Stimulated activated effector memory CD8-positive, alpha-beta T cell treated with anti-CD3 and anti-CD28 coated beads, Interleukin-12 subunit alpha, Interleukin-12 subunit beta, amount 100 ng/mL, for 72 hours (primary cell): ENCODE results near the gene PLA2G4E.

Experiments
- ATAC-seq: fragments of 150-1000 bp; cut with Tn5 transposase; 2 replicates; pipeline ENCODE4 v1.10.0; 2021
- DNase-seq, 2 donors: peaks; one replicate each; pipeline ENCODE4 v3.0.0; 2021 to 2022; ENCODE audit warnings: low spot score in 2 of 2
- H3K27ac Mint-ChIP-seq: one replicate; pipeline ENCODE4 v1.8.0; 2022; ENCODE audit warnings: mild to moderate bottlenecking, mixed read lengths
- H3K36me3 Mint-ChIP-seq: one replicate; pipeline ENCODE4 v1.8.0; 2022; ENCODE audit warnings: mild to moderate bottlenecking, mixed read lengths
- H3K4me1 Mint-ChIP-seq: one replicate; pipeline ENCODE4 v1.8.0; 2022; ENCODE audit warnings: mixed read lengths
- H3K4me3 Mint-ChIP-seq: one replicate; pipeline ENCODE4 v1.8.0; 2022; ENCODE audit warnings: mild to moderate bottlenecking, mixed read lengths
- H3K9me3 Mint-ChIP-seq: one replicate; pipeline ENCODE4 v1.8.0; 2022; ENCODE audit warnings: mixed read lengths

PLA2G4E gene

GRCh38 chr15:41969851-41970431, 50.9 kb downstream of the PLA2G4E start:
- ATAC-seq (peak; percentile 2), DNase-seq (peak; percentile 14 to 61)
- Mint-ChIP-seq H3K27ac (peak overlapping the region; percentile 95), H3K9me3 (no peaks in the 10 kb centered on the region), H3K4me3 (peak overlapping the region; percentile 90), H3K4me1 (peaks cover 76% of the 10 kb centered on the region), H3K36me3 (peaks cover 56% of the 10 kb centered on the region)

GRCh38 chr15:41968701-41969100, 52.1 kb downstream of the PLA2G4E start:
- H3K4me1 Mint-ChIP-seq: peaks cover 71% of the 10 kb centered on the region
- peaks cover 56% of the 10 kb centered on the region for H3K36me3 Mint-ChIP-seq
- no peak for ATAC-seq
- no peaks in the 10 kb centered on the region for H3K9me3 Mint-ChIP-seq
- no peak for DNase-seq
- H3K4me3 Mint-ChIP-seq: peak overlapping the region; percentile 27
- H3K27ac Mint-ChIP-seq: peak overlapping the region; percentile 44

GRCh38 chr15:41967506-41968206, 53.2 kb downstream of the PLA2G4E start:
- DNase-seq: no peak
- no peak for ATAC-seq
- peaks cover 60% of the 10 kb centered on the region for H3K4me1 Mint-ChIP-seq
- H3K36me3 Mint-ChIP-seq: peaks cover 61% of the 10 kb centered on the region
- peak overlapping the region; percentile 27 for H3K4me3 Mint-ChIP-seq
- H3K9me3 Mint-ChIP-seq: no peaks in the 10 kb centered on the region
- H3K27ac Mint-ChIP-seq: peak overlapping the region; percentile 83

- H3K36me3 Mint-ChIP-seq: peaks cover 61% of the 10 kb centered on the region
- DNase-seq (no peak), ATAC-seq (no peak)
- H3K9me3 Mint-ChIP-seq: no peaks in the 10 kb centered on the region
- H3K4me1 Mint-ChIP-seq: peaks cover 61% of the 10 kb centered on the region
- peak overlapping the region; percentile 83 for H3K27ac Mint-ChIP-seq
- H3K4me3 Mint-ChIP-seq: peak overlapping the region; percentile 3
Observed at GRCh38 chr15:41966920-41967465, 53.8 kb downstream of the PLA2G4E start.

- ATAC-seq: no peak
- H3K36me3 Mint-ChIP-seq: peaks cover 58% of the 10 kb centered on the region
- H3K9me3 Mint-ChIP-seq: no peaks in the 10 kb centered on the region
- no peak for DNase-seq
- H3K4me1 Mint-ChIP-seq: peaks cover 67% of the 10 kb centered on the region
- peak overlapping the region; percentile 83 for H3K27ac Mint-ChIP-seq
- H3K4me3 Mint-ChIP-seq: peak overlapping the region; percentile 3
Observed at GRCh38 chr15:41966414-41966812, 54.4 kb downstream of the PLA2G4E start.

GRCh38 chr15:41965441-41966413, 55.1 kb downstream of the PLA2G4E start:
- DNase-seq (no peak), ATAC-seq (peak; percentile 63)
- H3K9me3 Mint-ChIP-seq: no peaks in the 10 kb centered on the region
- peak overlapping the region; percentile 3 for H3K4me3 Mint-ChIP-seq
- H3K27ac Mint-ChIP-seq: peak overlapping the region; percentile 83
- H3K36me3 Mint-ChIP-seq: peaks cover 51% of the 10 kb centered on the region
- peaks cover 67% of the 10 kb centered on the region for H3K4me1 Mint-ChIP-seq

- Mint-ChIP-seq H3K36me3 (peaks cover 41% of the 10 kb centered on the region), H3K9me3 (no peaks in the 10 kb centered on the region), H3K4me1 (peaks cover 50% of the 10 kb centered on the region), H3K4me3 (no peak overlapping the region), H3K27ac (no peak overlapping the region)
- DNase-seq: no peak
- no peak for ATAC-seq
Observed at GRCh38 chr15:41961595-41962202, 59.1 kb downstream of the PLA2G4E start.

- ATAC-seq: no peak
- no peak overlapping the region for H3K4me3 Mint-ChIP-seq
- no peak overlapping the region for H3K27ac Mint-ChIP-seq
- H3K36me3 Mint-ChIP-seq: peaks cover 40% of the 10 kb centered on the region
- DNase-seq: no peak
- no peaks in the 10 kb centered on the region for H3K9me3 Mint-ChIP-seq
- peaks cover 50% of the 10 kb centered on the region for H3K4me1 Mint-ChIP-seq
Observed at GRCh38 chr15:41961001-41961518, 59.8 kb downstream of the PLA2G4E start.

GRCh38 chr15:41958002-41958420, 62.8 kb downstream of the PLA2G4E start:
- H3K9me3 Mint-ChIP-seq: no peaks in the 10 kb centered on the region
- peaks cover 54% of the 10 kb centered on the region for H3K36me3 Mint-ChIP-seq
- DNase-seq (no peak), ATAC-seq (no peak)
- H3K4me3 Mint-ChIP-seq: peak overlapping the region; percentile 41
- H3K27ac Mint-ChIP-seq: peak overlapping the region; percentile 81
- H3K4me1 Mint-ChIP-seq: peaks cover 40% of the 10 kb centered on the region

- H3K27ac Mint-ChIP-seq: peak overlapping the region; percentile 81
- ATAC-seq (peak; percentile 98), DNase-seq (no peak)
- H3K9me3 Mint-ChIP-seq: no peaks in the 10 kb centered on the region
- H3K4me3 Mint-ChIP-seq: peak overlapping the region; percentile 41
- peaks cover 56% of the 10 kb centered on the region for H3K36me3 Mint-ChIP-seq
- peaks cover 42% of the 10 kb centered on the region for H3K4me1 Mint-ChIP-seq
Observed at GRCh38 chr15:41957021-41957897, 63.6 kb downstream of the PLA2G4E start.

- ATAC-seq (no peak), DNase-seq (no peak)
- H3K9me3 Mint-ChIP-seq: no peaks in the 10 kb centered on the region
- H3K4me3 Mint-ChIP-seq: no peak overlapping the region
- H3K27ac Mint-ChIP-seq: no peak overlapping the region
- peaks cover 32% of the 10 kb centered on the region for H3K4me1 Mint-ChIP-seq
- peaks cover 64% of the 10 kb centered on the region for H3K36me3 Mint-ChIP-seq
Observed at GRCh38 chr15:41955807-41956525, 64.9 kb downstream of the PLA2G4E start.

- no peak for DNase-seq
- H3K4me1 Mint-ChIP-seq: peaks cover 37% of the 10 kb centered on the region
- H3K9me3 Mint-ChIP-seq: no peaks in the 10 kb centered on the region
- no peak overlapping the region for H3K27ac Mint-ChIP-seq
- no peak for ATAC-seq
- peaks cover 73% of the 10 kb centered on the region for H3K36me3 Mint-ChIP-seq
- H3K4me3 Mint-ChIP-seq: no peak overlapping the region
Observed at GRCh38 chr15:41955100-41955499, 65.7 kb downstream of the PLA2G4E start.

- H3K4me3 Mint-ChIP-seq: no peak overlapping the region
- H3K4me1 Mint-ChIP-seq: peaks cover 37% of the 10 kb centered on the region
- ATAC-seq: no peak
- H3K27ac Mint-ChIP-seq: no peak overlapping the region
- no peak for DNase-seq
- H3K36me3 Mint-ChIP-seq: peaks cover 70% of the 10 kb centered on the region
- H3K9me3 Mint-ChIP-seq: no peaks in the 10 kb centered on the region
Observed at GRCh38 chr15:41954036-41954435, 66.8 kb downstream of the PLA2G4E start.
